Stimulated activated CD4-positive, alpha-beta T cell treated with anti-CD3 and anti-CD28 coated beads, Interleukin-2, amount 100 ng/mL, for 24 hours (primary cell): ENCODE results near the gene RCAN2.

Experiments
- DNase-seq, 2 donors: peaks; one replicate each; pipeline ENCODE4 v3.0.0-alpha.2; 2020

The RCAN2 gene

DNA sequence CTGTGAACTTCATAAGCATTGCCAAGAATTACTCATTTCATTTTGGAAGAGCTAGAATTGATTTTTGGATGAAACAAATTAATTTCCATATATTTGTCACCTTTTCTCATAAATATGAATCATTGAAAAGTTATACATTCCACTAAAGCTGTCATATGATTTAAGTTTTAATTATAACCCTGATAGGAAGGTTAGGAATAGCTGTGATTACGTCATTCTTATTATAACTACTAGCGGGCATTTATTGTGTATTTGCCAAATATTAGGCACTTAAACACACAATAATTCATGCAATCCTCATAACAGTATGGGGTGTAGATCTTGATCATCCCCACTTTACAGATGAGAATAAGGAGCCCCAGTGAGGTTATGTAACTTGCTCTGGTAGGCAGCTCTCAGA is 243.1 kb downstream of the RCAN2 start:
- no peak for DNase-seq

DNA sequence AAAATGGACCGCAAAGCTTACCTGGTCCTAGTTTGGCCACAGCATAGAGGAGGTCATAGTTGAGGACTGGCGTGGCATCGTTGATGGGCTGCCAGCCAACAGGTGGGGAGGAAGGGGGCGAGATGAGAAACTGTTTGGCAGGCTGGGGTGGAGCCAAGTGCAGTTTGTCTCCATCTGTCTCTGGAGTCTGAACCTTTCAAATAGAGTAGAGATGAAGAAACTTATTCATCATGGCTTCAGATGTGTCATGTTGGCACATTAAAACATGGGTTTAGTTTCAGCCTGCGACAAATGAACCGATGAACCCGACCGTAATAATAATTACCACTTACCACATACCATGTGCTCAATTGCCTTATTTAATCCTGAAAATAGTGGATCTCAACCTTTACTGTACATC is 244.5 kb downstream of the RCAN2 start:
- no peak for DNase-seq

DNA sequence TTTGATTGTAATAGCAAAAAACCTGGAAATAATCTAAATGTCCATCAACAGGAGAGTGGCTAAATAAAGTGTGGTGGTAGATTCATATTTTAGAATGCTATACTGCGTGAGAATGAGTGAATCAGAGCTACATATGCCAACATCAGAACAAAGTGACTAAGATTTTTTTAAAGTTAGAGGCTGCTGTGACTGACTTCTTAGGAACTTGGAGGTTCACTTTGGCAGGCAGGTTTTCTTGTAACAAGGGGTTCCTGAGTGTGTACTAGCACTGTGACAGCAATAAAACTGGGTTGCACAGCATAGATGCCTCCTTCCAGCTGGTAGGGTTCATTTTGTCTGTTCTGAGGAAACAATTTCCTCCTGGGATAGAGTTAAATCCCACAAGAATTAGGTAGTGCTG is 245.2 kb downstream of the RCAN2 start:
- no peak for DNase-seq

DNA sequence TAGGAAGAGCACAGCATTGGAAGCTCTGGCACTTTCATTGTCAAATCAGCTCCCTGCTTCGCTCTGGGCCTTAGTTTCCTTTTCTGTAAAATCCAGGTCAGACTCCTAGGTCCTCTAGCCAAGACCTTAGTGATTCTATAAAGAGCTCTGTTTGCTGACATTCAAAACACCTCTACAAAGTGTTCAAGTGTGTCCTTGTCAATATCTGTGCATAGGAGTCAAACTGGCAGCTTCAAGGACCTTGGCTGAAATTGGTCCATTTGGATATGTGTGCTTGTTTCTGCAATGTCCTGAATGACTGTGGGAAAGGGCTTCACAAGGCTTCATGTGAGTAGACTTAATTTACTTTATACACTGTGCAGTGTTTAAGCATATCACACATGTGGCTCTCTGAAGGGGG is 246.6 kb downstream of the RCAN2 start:
- DNase-seq, result no peak

DNA sequence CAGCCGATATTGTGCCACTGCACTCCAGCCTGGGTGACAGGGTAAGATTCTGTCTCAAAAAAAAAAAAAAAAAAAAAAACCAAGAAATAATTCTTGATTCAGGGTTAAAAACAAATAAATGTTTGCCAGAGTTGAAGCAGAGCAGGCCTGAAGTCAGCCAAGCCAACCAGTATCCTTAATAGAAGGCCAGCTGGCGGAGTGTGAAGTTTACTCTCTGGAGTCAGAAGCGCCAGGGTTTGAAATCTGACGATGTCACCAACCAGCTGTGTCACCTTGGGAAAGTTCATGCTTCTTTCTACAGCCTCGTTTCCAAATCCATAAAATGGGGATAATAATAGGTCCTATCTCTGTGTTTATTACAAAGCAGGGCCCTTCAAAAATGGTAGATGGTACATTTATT is 247.5 kb downstream of the RCAN2 start:
- DNase-seq, result no peak

DNA sequence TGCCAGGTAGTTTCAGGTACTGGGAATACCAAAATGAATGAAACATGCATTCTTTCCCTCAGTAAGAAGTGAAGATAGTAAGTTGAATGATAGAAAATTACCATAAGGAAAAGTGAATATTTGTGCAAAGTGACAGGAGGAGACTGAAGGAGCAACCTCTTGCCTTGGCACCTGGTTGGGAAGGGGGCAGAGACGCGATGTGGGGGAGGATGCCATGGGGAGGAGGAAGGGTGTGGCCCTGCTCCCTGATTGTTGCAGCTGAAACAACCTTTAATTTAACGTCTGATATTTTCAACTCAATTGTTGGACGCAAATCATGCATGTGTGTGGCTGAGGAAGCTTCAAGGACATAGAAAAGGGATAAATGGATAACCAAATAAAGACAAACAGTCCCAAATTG is 248.3 kb downstream of the RCAN2 start:
- no peak for DNase-seq

DNA sequence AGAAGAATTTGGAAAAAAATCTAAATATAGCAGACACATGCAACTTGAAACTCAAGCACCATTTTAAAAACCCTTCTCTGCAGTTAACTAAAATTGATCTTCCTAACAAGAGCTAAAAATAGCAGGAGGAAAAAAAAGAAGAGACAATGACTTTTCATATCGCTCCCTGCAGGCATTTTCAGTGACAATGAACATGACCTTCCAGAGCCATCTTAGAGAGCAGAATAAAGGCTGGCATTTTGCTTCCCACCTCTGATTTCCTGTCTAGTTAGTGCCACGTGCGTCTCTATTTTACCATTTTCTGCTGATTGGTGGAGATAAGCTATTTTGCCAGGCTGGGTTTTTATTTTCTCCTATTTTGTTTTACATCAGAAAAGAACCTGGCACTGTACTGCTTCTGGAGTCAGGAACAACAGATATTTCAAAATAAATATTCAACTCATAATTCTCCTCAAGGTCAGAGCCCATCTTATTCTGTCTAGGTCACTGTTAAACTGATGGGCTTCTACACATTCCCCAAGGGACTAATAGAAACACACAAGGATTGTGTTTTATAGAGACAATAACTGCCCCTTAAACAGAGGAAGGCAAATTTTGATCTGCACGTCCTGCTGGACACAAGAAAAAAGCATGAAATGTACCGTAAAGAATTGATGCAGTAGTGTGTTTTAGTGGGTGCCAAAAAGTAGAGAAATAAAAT is 250.2 kb downstream of the RCAN2 start:
- no peak for DNase-seq

DNA sequence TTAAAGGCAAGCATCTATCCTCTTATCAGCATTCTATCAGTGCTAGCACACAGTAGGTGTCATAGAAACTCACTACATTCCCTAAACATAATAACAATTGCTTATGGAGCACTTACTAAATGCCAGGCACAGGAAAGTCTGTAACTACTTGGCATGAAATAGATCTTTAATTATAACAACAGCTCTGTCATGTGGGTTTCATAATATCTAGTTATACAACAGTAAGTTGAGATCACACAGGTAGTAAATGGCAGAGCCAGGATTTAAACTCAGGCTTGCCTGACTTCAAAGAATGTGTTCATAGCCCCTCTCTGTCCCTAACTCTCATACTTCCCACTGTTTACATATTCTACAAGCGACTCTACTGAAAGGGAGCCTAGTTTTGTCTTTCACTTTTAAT is 254.5 kb downstream of the RCAN2 start:
- DNase-seq, result no peak

DNA sequence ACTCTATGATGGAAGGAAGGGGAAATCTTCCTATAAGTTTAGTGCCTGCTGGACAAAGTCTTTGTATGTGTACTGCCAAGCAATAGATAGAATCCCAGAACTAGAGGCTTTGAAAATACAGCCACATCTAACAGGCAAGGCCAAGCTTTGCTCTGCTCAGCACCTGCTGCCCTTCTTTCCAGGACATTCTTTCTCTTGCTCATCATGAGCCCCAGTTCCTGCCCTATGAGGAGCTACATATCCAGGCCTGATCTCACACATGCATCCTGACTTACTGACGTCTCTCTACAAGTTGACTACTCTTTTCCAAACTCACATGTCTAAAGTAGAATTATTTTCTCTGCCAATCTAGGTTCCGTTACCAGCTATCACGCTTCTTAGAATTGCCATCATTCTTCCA is 256.0 kb downstream of the RCAN2 start:
- no peak for DNase-seq

DNA sequence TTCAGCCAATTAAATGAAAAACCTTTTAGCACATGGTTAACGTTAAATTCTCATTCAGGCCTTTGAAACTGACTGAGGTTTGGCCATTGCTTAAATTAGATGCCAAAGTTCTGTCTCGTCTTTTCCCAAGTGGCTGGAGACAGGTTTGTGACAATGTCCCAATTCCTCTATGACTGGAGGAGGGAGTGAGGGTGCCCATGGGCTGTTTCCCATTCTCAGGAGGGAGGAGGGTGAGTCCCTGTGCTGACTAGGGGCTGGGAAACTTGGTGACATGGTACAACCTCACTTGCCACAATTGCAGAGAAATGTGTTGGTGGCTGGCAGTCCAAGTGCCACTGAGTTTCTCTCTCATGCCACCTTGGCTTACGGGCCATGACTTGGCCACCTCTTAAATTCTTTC is 256.5 kb downstream of the RCAN2 start:
- no peak for DNase-seq

DNA sequence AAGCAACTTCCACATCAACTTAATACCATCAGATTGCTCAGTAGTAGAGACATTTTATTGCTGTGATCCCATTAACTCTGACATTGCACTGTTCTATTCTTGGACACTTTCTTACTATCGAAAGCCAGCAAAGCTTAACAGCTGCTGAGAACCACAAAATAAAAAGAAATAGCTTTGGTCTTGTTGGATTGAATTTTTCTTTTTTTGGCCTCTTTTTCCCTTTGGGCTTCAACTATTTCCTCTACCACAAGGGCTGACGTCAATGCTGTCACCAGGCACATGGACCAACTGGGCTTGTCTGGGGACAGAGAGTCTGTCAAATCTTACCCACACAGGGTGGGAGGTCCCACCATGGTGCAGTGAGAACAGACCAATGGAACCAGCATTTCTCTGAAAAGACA is 257.1 kb downstream of the RCAN2 start:
- DNase-seq, result no peak

DNA sequence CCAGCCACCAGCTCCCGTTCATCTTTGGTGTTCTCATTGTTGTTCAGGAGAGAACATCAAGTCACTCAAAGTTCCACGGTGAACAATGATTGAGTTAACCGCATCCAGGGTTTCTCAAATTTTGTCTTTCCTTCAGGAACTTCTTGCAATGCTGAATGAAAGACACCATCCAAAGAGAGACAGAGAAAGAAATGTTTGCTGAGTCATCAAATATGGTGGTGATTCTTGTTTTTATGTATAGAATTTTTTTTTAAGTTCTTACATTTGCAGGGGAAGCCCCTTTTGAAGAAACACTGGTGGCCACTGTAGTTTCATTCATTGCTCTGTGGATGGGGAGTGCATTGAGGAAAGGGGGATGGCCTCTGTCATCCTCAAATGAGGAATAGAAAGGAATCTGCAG is 258.1 kb downstream of the RCAN2 start:
- no peak for DNase-seq

DNA sequence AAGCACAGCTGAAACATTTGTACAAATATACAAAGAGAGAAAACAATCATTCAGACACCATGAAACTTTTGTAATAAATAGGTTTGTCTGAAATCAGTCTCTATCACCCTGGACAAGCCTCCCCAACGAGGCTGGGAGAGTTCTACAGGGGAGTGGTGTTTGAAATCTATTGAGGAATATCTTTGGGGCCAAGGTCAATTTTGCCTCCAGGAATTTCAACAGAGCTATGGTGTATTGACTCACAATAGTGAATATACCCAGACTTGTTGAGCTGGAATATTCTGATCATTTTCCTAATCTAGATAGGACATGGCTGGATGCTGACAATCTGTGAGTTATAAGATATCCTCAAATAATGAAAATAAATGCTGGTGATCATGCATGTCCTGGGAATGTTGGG is 269.0 kb downstream of the RCAN2 start:
- DNase-seq, result no peak

DNA sequence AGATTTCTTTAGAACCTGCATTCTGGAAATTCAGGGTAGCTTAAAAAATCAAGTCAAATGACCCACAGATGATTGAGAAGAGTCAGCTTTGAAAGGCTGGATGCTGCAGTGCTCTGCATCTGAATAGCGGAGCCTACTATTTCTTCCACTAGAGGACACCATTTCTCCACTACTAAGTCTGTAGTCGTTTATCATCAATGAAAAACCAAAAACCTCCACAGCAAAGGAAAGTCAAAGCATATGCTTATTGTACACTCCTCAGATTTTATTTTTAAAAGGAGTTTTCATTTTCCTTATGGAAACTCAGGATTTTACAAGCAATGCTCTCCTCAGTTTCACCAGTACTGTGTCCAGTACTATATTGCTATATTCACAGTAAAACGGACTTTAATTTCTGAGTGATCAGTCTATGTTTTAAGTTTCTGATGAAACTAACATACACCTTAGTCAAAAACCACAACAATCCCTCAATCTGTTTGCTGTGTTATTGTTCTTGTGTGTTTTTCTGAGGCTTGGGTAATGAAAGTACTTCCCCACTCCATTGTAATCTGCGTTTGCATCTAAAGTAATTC is 269.9 kb downstream of the RCAN2 start:
- DNase-seq, result no peak

DNA sequence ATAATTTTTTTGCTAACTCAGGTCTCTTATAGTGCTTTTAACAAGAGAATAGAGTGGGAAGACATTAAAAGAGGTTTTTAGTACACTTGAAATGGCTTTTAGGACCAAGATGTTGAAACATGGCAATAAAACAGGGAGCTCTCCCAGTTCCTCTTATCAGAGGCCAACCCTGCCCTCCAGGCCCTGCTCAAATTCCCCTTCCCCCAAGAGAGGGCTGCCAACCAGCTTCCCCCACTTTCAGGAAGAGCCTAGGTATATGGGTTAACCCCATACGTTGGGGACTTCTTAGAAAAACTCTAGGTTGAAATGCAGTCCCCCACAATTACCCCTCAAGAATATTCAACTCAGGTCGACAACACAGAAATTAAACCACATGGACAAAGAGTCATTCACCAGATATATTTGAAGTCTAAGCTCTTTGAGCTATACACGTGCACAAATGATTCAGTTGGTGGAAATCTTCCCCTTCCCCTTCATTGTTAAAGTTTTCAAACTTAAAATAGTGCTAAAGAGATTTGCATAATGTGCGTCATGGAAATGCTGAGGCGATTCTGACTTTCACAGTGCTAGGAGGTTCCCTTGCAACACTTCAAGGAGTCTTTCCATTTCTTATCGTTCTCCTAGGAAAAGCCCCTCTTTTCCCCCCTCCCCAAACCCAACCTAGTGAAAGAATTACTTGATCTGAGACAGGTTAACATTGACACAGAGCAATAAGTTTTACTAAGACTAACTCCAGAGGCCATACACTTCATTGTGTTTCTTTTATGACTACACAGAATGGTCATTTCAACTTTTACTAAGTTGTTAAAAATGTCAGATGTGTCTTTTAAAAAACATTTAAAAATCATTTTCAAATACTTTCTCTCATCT is 270.7 kb downstream of the RCAN2 start:
- DNase-seq, result peak in 1 of 2 donors; percentile 29

DNA sequence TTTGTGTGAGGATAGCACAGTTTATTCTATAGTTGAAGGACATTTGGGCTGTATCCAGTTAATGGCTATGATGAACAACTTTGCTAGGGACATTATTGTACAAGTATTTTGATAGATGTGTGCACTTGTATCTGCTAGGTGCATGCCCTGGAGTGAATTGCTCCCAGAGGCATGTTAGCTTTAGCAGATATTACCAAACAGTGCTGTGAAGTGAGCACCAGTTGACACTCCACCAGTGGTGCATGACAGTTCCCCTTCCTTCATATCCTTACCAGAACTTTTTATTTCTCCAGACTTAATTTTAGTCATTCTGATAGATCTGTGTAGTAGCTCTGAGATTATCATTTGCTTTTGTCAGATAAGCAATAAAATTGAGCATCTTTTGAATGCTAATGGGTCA is 271.6 kb downstream of the RCAN2 start:
- no peak for DNase-seq

DNA sequence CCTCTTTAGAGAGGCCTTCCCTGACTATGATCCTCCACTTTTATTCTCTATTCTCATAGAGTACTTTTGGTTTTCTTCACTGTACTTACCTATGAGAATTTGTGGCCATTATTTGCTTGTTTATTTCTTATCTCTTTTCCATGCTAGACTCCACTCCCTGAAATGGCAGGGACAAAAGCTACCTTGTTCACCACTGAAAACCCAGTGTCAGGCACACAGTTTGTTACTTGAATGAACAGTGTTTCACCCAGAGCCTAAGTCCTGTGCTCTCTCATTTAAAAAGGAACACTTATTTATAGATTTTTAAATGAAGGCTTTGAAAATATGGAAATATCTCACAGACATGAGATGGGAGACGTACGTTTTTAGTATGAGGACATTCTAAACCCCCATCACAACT is 272.8 kb downstream of the RCAN2 start:
- DNase-seq, result no peak

DNA sequence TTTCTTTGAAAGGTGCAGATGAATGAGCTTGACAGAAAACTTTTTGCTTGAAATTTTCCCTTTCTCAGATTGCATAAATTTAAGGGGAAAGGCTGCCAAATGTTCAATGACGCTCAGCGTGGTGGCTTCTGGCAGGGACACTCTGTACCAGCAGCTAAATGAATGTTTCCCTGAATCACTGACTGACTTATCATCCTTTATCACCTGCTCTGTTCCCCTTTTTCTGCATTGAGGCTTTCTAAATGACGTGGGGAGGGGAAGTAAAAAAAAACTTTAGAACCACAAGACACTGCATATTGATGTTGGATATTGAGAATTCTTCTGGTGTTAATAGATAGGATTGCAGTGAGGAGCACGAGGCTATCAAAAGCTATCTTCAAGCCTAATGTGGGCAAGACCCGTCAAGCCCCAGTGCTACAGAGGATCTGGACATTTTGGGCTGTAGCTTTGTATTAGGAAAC is 273.5 kb downstream of the RCAN2 start:
- peak in 1 of 2 donors; percentile 17 for DNase-seq

DNA sequence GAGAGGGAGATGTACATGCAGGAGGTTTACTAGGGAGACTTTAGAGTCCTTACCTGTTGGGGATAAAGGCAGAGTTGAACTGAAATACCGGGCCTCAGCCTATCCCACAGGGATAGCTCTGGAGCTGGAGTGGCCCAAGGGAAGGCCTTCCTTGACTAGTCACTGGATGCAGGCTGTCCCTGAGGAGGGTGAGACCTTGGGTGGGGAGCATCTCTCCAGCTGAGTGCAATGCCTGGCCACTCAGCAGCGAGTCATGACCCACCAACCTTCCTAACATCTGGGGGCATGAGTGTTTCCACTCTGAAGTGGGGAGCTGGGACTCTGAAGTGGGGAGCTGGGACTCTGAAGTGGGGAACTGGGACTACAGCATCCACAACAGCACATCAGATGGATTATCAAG is 274.4 kb downstream of the RCAN2 start:
- DNase-seq, result no peak

DNA sequence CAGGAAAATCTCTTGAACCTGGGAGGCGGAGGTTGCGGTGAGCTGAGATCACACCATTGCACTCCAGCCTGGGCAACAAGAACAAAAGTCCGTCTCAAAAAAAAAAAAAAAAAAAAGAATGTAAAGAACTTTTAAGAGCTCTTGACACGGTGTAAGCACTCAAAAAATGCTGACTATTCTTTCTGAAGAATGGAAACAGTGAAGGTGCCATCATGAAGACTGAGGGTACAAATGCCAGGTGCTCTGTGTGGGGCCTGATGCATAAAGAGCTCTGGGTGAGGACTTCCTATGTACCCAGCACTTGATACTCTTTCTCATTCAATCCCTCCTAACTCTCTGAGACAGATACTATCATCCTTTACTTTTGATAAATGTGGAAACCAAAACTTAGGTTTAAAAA is 275.5 kb downstream of the RCAN2 start:
- no peak for DNase-seq

DNA sequence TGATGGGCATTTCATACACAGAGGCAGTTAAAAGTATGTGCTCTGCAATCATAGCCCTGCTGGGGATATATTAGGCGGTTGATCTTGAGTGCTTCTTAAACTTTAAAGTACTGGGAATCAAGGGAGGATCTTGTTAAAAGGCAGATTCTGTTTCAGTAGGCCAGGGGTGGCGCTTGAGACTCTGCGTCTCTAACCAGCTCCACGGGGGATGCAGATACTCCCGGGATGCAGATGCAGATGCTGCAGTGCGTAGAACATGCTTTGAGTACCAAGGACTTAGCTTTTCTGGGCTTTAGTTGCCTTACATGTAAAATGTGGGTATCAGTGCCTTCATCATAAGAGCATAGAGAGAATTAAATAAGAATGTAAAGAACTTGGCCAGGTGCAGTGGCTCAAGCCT is 276.0 kb downstream of the RCAN2 start:
- no peak for DNase-seq

DNA sequence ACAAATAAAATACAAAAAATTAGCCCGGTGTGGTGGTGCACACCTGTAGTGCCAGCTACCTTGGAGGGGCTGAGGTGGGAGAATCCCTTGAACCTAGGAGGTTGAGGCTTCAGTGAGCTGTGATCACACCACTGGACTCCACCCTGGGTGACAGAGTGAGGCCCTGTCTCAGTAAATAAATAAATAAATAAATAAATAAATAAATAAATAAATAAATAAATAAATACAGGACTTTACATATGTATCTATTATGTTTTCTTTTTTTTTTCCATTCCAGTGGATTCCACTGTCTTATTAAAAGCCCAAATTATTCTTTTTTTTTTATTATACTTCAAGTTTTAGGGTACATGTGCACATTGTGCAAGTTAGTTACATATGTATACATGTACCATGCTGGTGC is 279.3 kb downstream of the RCAN2 start:
- DNase-seq, result no peak

DNA sequence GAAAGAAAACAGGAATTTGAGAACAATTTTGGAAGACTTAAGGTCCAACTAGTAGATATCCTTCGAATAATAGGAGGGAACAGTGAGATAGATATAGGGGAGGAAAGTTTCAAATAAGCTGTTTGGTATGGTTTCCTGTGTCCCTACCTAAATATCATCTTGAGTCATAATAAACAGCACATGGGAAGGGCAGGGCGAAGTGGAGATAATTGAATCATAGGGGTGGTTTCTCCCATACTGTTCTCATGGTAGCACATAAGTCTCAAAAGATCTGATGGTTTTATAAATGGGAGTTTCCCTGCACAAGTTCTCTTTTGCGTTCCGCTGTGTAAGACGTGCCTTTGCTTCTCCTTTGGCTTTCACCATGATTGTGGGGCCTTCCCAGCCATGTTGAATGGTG is 281.0 kb downstream of the RCAN2 start:
- no peak for DNase-seq

DNA sequence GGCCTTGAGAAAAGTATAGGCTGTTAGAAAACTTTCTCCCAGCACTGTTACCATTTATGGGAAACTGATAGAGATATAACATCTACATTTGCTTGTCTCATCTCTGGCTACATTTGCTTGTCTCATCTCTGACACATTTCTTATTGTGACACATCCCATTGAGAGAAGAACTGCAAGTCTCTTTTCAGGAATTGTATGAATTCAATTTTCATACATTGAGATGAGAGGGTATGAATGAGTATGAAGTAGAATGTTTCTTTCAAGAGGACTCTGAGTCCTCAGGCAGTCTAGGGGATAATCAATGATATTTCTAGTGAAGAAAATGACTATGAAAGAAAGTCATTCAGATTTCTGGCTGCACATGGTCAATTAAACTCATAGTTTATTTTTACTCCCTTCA is 282.9 kb downstream of the RCAN2 start:
- DNase-seq, result no peak
